HEK293T (cell line): ENCODE results near the gene GABPB2.
"Not testable (repeated sequence)": the region's sequence is repeated elsewhere in the genome, so short reads cannot be mapped to it uniquely, and the experiment has no call there.

Source experiments
- CTCF ChIA-PET: fragments of 350-600 bp; formaldehyde crosslinking; extraction: SDS; loops from one replicate; lab custom pipeline; 2021; ENCODE audit warnings: antibody characterized with exemption, inconsistent platforms; lab: Yijun Ruan, JAX
- POLR2A ChIA-PET: fragments of 350-600 bp; formaldehyde crosslinking; extraction: SDS; loops from one replicate; lab custom pipeline; 2020; ENCODE audit warnings: antibody characterized with exemption, inconsistent platforms; lab: Yijun Ruan, JAX
- DNase-seq: peaks from one replicate; pipeline ENCODE4 v3.0.0; 2012; ENCODE audit warnings: mixed read lengths; ENCODE audit errors: extremely low spot score
- ARNT ChIP-seq: fragments of 450-650 bp; IDR thresholded peaks from 2 replicates; pipeline ENCODE4 v1.6.1; 2017; ENCODE audit warnings: mild to moderate bottlenecking
- BHLHE40 ChIP-seq: fragments of 450-650 bp; IDR thresholded peaks from 2 replicates; pipeline ENCODE4 v1.6.1; 2016; ENCODE audit warnings: mild to moderate bottlenecking, moderate library complexity, borderline replicate concordance
- CTBP1 ChIP-seq: fragments of 450-650 bp; IDR thresholded peaks from 2 replicates; pipeline ENCODE4 v1.6.1; 2016; ENCODE audit warnings: borderline replicate concordance
- ELF4 ChIP-seq: fragments of 450-650 bp; IDR thresholded peaks from 2 replicates; pipeline ENCODE4 v1.6.1; 2017; ENCODE audit warnings: antibody characterized with exemption
- FOXA1 ChIP-seq: fragments of 450-650 bp; IDR thresholded peaks from 2 replicates; pipeline ENCODE4 v1.6.1; 2016; ENCODE audit warnings: mild to moderate bottlenecking
- FOXK2 ChIP-seq: fragments of 450-650 bp; IDR thresholded peaks from 2 replicates; pipeline ENCODE4 v1.6.1; 2016; ENCODE audit warnings: mild to moderate bottlenecking
- FOXM1 ChIP-seq: fragments of 450-650 bp; IDR thresholded peaks from 2 replicates; pipeline ENCODE4 v1.6.1; 2017; ENCODE audit warnings: mild to moderate bottlenecking, borderline replicate concordance
- HDGF ChIP-seq: fragments of 450-650 bp; IDR thresholded peaks from 2 replicates; pipeline ENCODE4 v1.6.1; 2017; ENCODE audit warnings: antibody characterized with exemption, borderline replicate concordance
- L3MBTL2 ChIP-seq: fragments of 450-650 bp; conservative IDR thresholded peaks from 2 replicates; pipeline ENCODE4 v1.6.1; 2016; ENCODE audit warnings: mild to moderate bottlenecking
- LEF1 ChIP-seq: fragments of 450-650 bp; IDR thresholded peaks from 2 replicates; pipeline ENCODE4 v1.6.1; 2017; ENCODE audit warnings: mild to moderate bottlenecking, borderline replicate concordance
- NFRKB ChIP-seq: fragments of 450-650 bp; IDR thresholded peaks from 2 replicates; pipeline ENCODE4 v1.6.1; 2016; ENCODE audit warnings: mild to moderate bottlenecking, moderate library complexity
- SP1 ChIP-seq: fragments of 450-650 bp; IDR thresholded peaks from 2 replicates; pipeline ENCODE4 v1.6.1; 2017
- SUZ12 ChIP-seq: fragments of 450-650 bp; IDR thresholded peaks from 2 replicates; pipeline ENCODE4 v1.6.1; 2016; ENCODE audit warnings: mild to moderate bottlenecking
- TARDBP ChIP-seq: fragments of 450-650 bp; IDR thresholded peaks from 2 replicates; pipeline ENCODE4 v1.6.1; 2016
- ZNF384 ChIP-seq: fragments of 450-650 bp; IDR thresholded peaks from 2 replicates; pipeline ENCODE4 v1.6.1; 2016
- TF ChIP-seq, protein P1 (sequence below): fragments of 450-650 bp; IDR thresholded peaks from 2 replicates; pipeline ENCODE4 v1.6.1; 2016

Gene GABPB2

DNA sequence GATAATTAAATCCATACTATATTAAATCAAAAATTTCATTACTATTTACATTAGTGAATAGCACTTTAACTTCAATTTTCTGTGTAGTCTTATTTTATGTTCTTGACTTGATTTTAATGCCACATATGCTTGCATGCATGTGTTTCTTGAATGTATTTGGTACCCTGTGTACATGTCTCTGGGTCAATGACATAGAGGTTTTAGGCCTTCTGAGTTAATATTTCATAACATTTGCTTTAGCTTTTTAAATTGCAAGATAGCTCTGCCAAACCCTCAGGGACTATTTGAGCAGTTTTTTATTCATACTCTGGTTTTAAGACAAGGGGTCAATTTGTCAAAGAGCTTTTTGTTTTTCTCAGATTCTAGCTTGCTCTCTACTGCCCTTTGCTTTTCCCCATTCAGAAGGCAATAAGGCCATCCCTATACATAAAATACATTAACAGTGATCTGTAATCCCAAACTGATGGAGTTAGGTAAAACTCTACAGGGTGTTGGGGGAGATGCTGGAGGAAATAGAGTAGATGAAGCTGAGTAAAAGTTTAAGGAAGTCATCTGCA is 5.4 kb upstream of the GABPB2 start:
- TF ChIP-seq ELF4 (no peak), FOXK2 (no peak), FOXM1 (no peak), LEF1 (no peak), BHLHE40 (no peak), SP1 (no peak), ARNT (no peak), TARDBP (no peak), L3MBTL2 (no peak), CTBP1 (no peak), ZNF384 (no peak), FOXA1 (no peak), SUZ12 (no peak), HDGF (no peak), NFRKB (no peak)
- TF ChIP-seq, protein P1, sequence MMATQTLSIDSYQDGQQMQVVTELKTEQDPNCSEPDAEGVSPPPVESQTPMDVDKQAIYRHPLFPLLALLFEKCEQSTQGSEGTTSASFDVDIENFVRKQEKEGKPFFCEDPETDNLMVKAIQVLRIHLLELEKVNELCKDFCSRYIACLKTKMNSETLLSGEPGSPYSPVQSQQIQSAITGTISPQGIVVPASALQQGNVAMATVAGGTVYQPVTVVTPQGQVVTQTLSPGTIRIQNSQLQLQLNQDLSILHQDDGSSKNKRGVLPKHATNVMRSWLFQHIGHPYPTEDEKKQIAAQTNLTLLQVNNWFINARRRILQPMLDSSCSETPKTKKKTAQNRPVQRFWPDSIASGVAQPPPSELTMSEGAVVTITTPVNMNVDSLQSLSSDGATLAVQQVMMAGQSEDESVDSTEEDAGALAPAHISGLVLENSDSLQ: no peak
- DNase-seq: no peak
- POLR2A ChIA-PET: interaction anchor here (0.7 to 1.0 kb wide), 3 partner anchors 100 to 134 kb away, joined by 3 read pairs; partner anchors contain the start of genes PIP5K1A and VPS72
- CTCF ChIA-PET: interaction anchor here (0.6 kb wide), 1 partner anchor 21 kb away, joined by 3 read pairs; no protein-coding TSS in a partner anchor

DNA sequence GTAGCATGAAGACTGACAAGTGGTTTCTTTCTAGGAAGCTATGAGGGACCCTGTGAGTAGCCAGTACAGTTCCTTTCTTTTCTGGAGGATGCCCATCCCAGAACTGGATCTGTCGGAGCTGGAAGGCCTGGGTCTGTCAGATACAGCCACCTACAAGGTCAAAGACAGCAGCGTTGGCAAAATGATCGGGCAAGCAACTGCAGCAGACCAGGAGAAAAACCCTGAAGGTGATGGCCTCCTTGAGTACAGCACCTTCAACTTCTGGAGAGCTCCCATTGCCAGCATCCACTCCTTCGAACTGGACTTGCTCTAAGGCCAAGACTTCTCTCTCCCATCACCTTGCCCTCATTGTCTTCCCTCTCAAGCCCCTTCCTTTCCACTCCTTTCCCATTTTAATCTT is 3.4 kb upstream of the GABPB2 start:
- ChIA-PET CTCF (interaction anchor here (0.9 kb wide), 1 partner anchor 8 kb away, joined by 3 read pairs; the partner anchor contains the start of gene CDC42SE1), POLR2A (interaction anchor here (0.8 to 1.6 kb wide), 2 partner anchors 9 to 122 kb away, joined by 3 to 5 read pairs; partner anchors contain the start of gene VPS72)
- DNase-seq: no peak
- TF ChIP-seq, protein P1: no peak
- TF ChIP-seq FOXM1: no peak
- no peak for TF ChIP-seq CTBP1
- no peak for TF ChIP-seq FOXA1
- no peak for TF ChIP-seq ZNF384
- TF ChIP-seq L3MBTL2: no peak
- no peak for TF ChIP-seq SP1
- TF ChIP-seq SUZ12: no peak
- no peak for TF ChIP-seq NFRKB
- no peak for TF ChIP-seq TARDBP
- TF ChIP-seq FOXK2: no peak
- TF ChIP-seq LEF1: no peak
- TF ChIP-seq ELF4: no peak
- TF ChIP-seq ARNT: no peak

DNA sequence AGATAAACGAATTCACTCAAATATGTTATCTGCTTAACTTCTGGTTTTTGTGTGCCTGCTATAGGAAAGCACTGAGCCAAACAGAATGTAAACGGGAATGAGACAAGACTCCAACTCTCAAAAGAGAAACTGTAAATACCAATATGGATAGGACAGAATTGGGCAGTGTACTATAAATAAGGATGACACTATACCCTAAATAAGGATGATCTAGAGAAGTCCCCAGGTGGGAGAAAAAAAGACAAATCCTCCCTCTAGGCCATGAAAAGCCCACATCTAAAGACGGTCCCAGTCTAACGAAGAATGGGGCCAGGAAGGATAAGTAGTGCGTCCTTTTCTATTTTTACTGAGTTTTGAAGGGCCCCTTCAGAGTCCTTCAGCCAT is 1.5 kb upstream of the GABPB2 start:
- ChIA-PET CTCF (no interaction called here), POLR2A (interaction anchor here (1.1 to 3.9 kb wide), 2 partner anchors 9 to 96 kb away, joined by 5 to 69 read pairs; partner anchors contain the start of genes CDC42SE1 and MLLT11)
- TF ChIP-seq BHLHE40 (no peak), ZNF384 (no peak), ARNT (no peak), HDGF (no peak), CTBP1 (no peak)
- no peak for DNase-seq

DNA sequence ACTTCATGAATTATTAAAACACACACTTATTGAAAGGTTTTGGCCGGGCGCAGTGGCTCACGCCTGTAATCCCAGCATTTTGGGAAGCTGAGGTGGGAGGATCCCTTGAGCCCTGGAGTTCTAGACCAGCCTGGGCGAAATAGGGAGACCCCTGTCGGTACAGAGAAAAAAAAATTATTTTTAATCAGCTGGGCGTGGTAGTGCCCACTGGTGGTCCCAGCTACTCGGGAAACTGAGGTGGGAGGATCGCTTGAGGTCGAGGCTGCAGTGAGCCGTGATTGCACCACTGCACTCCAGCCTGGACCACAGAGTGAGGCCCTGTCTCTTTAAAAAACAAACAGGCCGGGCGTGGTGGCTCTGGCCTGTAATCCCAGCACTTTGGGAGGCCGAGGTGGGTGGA is 1.7 kb downstream of the GABPB2 start:
- ChIA-PET CTCF (interaction anchor here (0.6 to 2.2 kb wide), 9 partner anchors 9 to 67 kb away, joined by 3 to 7 read pairs (median 5); partner anchors contain the start of gene MINDY1), POLR2A (interaction anchor here (0.7 to 3.9 kb wide), 5 partner anchors 12 to 182 kb away, joined by 3 to 69 read pairs (median 3); partner anchors contain the start of genes CDC42SE1, MLLT11, PIP5K1A and PSMD4)
- TF ChIP-seq ELF4: no peak
- DNase-seq: no peak

DNA sequence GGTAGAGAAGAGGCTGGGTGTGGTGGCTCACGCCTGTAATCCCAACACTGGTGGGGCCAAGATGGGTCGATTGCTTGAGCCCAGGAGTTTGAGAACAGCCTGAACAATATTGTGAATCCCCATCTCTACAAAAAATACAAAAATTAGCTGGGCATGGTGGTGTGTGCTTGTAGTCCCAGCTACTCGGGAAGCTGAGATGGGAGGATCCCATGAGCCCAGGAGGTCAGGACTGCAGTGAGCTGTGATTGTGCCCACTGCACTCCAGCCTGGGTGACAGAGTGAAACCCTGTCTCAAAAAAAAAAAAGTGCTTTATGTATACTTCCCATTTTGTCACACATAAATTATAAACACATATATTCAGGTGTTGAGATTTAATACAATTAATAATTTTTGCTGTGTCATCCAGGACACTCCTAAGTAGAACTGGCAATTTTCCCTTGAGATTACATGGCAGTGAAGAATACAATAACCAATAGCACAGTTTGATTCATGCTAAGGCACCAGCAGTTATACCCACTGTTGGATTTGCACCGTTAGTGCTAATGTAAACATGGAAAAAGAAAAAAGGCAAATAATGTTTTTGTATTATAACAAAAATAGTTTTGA is 15.5 kb downstream of the GABPB2 start:
- POLR2A ChIA-PET: interaction anchor here (1.1 kb wide), 1 partner anchor 15 kb away, joined by 4 read pairs; the partner anchor contains the start of gene GABPB2
- CTCF ChIA-PET: interaction anchor here (0.6 to 1.7 kb wide), 5 partner anchors 13 to 90 kb away, joined by 3 to 14 read pairs (median 4); no protein-coding TSS in a partner anchor
- no peak for DNase-seq
- TF ChIP-seq ELF4: no peak
- no peak for TF ChIP-seq FOXM1
- TF ChIP-seq, protein P1: no peak
- no peak for TF ChIP-seq ZNF384
- TF ChIP-seq LEF1: no peak
- TF ChIP-seq HDGF: no peak
- TF ChIP-seq NFRKB: no peak
- no peak for TF ChIP-seq CTBP1
- TF ChIP-seq TARDBP: no peak
- TF ChIP-seq SP1: no peak

DNA sequence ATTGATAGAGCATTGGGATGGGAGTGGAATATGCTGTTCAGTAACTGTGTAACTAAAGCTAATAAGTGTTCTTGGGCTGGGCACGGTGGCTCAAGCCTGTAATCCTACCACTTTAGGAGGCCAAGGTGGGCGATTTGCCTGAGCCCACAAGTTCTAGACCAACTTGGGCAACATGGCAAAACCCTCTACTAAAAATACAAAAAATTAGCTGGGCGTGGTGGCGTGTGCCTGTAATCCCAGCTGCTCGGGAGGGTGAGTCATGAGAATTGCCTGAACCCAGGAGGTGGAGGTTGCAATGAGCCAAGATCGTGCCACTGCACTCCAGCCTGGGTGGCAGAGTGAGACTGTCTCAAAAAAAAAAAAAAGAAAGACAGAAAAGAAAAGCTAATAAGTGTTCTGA is 26.9 kb downstream of the GABPB2 start:
- ChIA-PET CTCF (interaction anchor here (0.9 to 1.0 kb wide), 2 partner anchors 113 to 156 kb away, joined by 3 to 4 read pairs; no protein-coding TSS in a partner anchor), POLR2A (interaction anchor here (0.7 kb wide), 2 partner anchors 26 to 68 kb away, joined by 3 read pairs; partner anchors contain the start of gene GABPB2)
- DNase-seq: not testable (repeated sequence)
